UCSD-AML1 (cell line): ENCODE data around the gene RIMOC1.

ENCODE experiments used
- DNase-seq: peaks from one replicate; lab custom pipeline; 2025; ENCODE audit not compliant: unreplicated experiment; lab: John Stamatoyannopoulos, UW

The RIMOC1 gene, protein sequence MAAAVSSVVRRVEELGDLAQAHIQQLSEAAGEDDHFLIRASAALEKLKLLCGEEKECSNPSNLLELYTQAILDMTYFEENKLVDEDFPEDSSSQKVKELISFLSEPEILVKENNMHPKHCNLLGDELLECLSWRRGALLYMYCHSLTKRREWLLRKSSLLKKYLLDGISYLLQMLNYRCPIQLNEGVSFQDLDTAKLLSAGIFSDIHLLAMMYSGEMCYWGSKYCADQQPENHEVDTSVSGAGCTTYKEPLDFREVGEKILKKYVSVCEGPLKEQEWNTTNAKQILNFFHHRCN

DNA sequence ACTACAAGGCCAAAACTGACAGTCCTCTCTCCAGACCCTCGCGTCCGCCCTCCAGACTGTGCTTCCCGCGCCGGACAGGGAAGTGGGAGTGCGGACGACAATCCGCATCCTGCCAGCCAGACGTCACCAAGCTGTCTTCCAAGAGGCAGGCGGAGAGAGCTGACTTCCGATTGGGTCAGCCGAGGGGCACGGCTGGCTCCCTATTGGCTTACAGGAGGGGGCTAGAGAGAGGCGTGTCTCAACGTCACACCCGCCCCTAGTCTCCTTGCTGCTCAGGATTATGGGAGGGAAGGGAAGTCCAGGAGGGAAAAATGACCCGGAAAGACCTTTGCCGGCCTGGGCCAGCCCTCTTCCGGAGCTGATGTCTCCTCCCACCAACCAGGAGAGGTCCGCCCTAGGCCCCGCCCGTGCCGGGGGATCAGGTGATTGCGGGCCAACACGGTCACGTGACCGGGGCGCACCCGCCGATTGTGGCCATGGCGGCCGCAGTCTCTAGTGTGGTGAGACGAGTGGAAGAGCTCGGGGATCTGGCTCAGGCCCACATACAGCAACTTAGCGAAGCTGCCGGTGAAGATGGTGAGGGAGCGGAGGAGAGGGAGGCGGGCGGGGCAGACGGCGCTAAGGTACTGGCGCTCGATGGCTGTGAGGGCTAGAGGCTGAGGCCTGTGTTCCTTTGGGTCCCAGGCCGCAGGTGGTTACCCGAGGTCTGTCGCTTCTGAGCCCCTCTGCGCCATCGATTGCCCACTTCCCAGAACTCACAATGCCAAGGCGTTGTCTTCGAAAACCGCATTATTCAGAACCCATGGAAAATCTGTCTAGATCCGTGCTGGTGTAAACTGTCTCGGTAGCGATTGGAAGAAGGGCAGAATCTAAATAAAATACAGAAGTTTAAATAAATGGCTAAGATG is at the start of gene RIMOC1:
RIMOC1 (plus strand) TSS at position 453 of the 908 bp plus-strand sequence; CDS start at position 477, 24 bp downstream.
- DNase-seq = peak; percentile 99

DNA sequence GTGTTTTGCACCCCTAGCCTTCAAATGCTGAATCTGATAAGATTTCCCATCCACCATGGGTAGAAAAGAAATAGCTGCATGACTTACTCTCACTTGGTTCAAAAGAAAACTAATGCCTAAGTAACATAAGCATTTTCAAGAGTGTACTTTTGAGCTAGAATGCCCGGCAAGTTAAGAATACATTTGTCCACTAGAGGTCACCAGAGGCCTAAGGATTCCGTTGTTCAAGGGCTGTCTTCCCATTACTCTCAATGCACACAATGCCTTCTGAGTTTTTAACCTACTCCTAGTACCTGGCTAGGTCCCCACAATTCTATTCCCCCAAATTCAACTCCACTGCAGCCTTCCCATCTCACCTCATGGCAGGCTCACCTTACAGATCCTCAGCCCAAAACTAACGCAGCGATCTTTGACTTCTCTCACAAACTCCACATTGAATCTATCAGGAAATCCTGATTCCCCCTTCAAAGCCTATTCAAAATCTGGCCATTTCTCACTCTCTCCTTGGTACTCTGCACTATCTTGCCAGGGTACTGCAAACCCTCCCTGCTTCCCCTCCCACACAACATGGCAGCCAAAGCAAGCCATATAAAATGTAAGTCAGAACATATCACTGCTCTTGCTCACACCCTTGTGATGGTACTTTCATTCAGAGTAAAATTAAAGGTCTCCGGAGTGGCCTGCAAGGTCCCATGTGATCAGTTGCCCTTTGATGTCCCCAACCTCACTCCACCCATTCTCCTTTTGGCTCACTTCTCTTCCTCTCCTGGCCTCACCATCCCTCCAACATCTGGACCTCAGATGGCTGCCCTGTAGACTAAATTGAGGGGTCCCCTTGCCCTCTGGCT is 47.3 kb upstream of the RIMOC1 start:
- DNase-seq = peak; percentile 17

DNA sequence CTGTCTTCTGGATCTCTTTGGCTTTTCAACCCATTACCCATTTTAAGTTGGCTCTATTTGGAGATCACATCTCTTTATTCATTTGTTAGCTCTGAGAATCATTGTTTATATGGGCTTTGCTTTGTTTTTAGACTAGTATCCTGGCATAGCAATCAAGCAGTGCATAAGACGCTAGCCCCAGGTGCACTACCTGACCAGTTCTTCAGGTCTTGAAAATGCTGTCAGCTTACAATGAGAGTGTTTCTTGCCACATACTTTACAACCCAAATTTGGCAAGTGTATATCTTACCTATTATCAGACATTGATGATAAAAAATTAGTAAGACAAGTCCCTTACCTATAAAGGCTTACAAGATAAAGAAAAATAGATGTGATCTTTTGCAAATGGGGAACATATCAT is 46.2 kb upstream of the RIMOC1 start:
- no peak for DNase-seq

DNA sequence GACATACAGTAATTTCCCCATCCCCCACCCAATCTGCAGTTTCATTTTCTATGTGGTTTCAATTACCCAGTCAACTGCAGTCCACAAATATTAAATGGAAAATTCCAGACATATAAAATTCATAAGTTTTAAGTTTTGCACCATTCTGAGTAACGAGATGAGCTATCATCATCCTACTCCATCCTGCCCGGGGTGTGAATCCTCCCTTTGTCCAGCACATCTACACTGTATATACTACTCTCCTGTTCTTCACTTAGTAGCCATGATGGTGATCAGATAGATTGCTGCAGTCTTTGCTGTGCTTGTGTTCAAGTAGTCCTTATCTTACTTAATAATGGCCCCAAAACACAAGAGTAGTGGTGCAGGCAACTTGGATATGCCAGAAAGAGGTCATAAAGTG is 45.3 kb upstream of the RIMOC1 start:
- DNase-seq = no peak

DNA sequence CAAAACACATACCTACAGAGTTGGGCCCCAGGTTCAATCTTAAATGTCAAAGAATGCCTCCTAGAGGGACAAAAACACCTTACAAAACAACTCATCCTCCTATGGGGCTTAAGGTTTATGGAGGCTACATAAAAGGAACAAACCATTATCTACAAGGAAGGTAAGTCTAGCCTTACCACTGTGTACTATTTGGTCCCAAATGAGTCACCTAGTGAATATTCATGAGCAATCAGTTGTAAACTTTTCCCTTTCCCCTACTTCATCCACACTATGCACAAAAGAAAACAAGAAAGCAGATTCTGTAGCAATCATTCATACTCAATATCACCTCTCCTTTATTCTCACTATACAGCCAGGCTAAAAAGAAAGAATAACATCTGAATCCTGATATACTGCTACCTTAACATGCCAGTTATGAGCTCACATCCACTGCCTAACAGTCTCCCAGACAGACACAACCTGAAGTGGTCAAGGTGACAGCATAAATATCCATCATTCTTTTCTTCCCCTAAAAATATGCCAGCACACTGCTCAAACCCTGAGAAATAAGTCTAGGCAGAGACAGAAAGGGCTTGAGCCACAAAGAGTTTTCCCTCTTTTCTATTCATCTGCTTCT is 40.2 kb upstream of the RIMOC1 start:
- no peak for DNase-seq

- DNase-seq = peak; percentile 44
Observed at GRCh38 chr5:41869151-41869723, 34.9 kb upstream of the RIMOC1 start.

DNA sequence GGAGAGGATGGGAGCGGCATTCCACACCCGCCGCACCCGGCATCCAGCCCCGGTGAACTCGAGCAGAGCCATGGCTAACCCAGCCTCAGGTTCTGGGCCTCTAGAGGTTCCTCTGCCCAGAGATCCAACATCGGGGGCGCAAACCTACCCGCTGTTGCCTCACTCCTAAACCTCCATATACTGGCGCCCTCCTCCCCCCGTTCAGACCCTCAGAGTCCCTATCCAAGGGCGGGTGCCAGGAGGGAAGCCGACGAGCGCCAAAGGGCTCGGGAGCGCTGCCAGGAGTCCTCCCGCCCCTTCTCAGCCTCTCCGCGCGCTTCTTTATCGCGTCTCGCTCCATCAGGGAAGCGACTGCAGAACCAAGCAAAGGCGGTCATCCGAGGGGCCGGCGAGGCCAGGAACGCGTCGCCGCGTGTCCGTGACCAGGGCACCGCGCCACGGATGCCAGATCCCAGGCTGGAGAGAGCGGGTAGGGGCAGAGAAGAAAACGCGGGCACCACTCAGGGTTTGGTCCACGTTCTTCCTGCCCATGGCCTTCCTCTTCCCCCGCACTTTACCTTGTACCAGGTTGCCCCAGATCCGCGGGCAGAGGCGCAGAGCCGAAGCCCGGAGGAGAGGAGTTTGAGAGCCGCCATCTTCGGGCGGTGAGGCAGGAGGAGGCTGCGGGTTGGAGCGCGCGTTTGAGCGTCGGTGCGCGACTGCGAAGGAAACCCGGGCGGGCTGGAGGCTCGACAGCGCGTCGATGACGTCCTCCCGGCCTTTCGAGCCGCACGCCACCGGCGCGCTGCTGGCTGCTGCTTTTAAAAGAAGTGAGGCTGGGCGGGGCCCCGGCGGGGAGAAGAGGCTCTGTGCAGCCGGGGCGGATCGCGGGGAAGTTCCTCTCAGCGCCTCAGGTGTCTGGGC is 34.2 kb upstream of the RIMOC1 start, which contains the start of gene OXCT1:
OXCT1 (minus strand) TSS at position 702 of the 903 bp plus-strand sequence; CDS start at position 635, 67 bp downstream.
- DNase-seq = peak; percentile 88

- DNase-seq = no peak
Observed at GRCh38 chr5:41870627-41871048, 33.5 kb upstream of the RIMOC1 start.

- DNase-seq = no peak
Observed at GRCh38 chr5:41871852-41872251, 32.3 kb upstream of the RIMOC1 start.

GRCh38 chr5:41874512-41875060 is 29.6 kb upstream of the RIMOC1 start:
- DNase-seq = no peak

- DNase-seq = no peak
Observed at GRCh38 chr5:41875121-41875520, 29.0 kb upstream of the RIMOC1 start.

- no peak for DNase-seq
Observed at GRCh38 chr5:41876678-41877077, 27.5 kb upstream of the RIMOC1 start.

GRCh38 chr5:41877408-41877807 is 26.7 kb upstream of the RIMOC1 start:
- DNase-seq = no peak

DNA sequence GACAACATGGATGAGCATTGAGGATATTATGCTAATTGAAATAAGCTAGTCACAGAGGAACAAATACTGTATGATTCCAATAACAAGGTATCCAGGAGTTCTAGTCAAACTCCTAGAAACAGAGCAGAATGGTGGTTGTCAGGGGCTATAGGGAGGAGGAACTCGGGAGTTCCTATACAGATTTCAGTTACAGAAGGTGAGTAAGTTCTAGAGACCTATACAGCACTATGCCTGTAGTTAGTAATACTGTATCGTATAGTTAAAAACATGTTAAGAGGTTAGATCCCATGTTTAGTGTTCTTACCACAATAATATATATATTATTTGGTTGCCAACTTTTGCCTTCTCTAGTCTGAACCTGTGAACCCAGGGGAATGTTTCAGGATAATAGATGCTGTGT is 26.0 kb upstream of the RIMOC1 start:
- no peak for DNase-seq

DNA sequence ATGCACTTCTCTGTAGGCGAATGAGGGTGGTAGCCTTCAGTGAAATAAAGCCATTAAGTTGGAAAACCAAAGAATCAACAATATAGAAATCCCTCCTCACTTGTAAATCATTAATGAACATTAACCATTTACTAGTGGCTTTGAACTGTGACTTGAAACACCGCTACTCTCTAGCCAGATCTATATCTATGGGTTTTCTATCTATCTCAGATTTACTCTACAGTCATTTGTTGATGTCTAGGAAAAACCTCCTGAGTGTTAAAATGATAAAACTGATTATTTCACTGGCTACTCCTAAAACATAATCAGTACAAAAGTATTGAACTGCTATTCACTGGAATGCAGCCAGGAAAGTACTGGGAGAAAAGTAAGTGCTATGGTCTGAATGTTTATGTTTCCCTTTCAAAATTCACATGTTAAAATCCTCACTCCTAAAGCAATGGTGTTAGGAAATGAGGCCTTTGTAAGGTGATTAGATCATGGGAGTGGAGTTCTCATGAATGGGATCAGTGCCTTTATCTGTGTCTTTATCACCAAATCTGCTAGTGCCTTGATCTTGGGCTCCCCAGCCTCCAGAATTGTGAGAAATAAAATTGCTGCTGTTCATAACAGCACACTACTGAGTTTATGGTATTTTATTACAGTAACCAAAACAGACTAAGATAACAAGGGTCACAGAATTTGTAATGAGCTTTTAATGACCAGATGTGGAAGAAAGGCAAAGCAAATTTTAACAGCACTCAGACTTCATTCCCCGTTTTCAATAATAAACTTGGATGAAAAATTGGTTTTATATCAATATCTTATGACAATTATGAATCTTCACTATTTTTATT is 25.3 kb upstream of the RIMOC1 start:
- no peak for DNase-seq

DNA sequence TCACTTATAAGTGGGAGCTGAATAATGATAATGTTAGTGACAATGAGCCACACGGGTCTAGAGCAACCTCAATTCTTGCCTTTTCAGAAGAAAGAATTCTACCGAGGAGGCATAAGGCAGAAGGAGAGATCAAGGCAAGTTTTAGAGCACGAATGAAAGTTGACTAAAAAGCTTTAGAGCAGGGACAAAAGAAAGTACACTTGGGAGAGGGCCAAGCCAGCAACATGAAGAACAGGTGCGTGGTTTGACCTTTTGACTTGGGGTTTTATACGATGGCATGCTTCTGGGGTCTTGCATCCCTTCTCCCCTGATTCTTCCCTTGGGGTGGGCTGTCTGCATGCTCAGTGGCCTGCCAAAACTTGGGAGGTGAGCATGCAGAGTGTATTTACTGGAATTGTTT is 21.4 kb upstream of the RIMOC1 start:
- no peak for DNase-seq

- no peak for DNase-seq
Observed at GRCh38 chr5:41883243-41883642, 20.9 kb upstream of the RIMOC1 start.

- no peak for DNase-seq
Observed at GRCh38 chr5:41883936-41884335, 20.2 kb upstream of the RIMOC1 start.
